GM12878 (cell line): ENCODE data around the gene CCDC187.

ENCODE experiments used
- BRCA1 ChIP-seq: IDR thresholded peaks from 2 replicates; pipeline ENCODE4 v1.6.1; 2011; ENCODE audit warnings: low read depth, low read length, improper control_type of control experiment
- CTCF ChIP-seq, 3 experiments: IDR thresholded peaks in 2 of 3; conservative IDR thresholded peaks in 1 of 3; 2 replicates each; pipeline ENCODE4 v1.5.1; 2011; ENCODE audit warnings: low read depth in 3 of 3, low read length in 3 of 3, mild to moderate bottlenecking in 3 of 3, control low read depth in 2 of 3, moderate library complexity in 2 of 3, inconsistent platforms in 1 of 3, mixed read lengths in 1 of 3; ENCODE audit not compliant: control insufficient read depth in 2 of 3, insufficient read depth in 1 of 3; ENCODE audit errors: extremely low read depth in 1 of 3
- EZH2 ChIP-seq: IDR thresholded peaks from 2 replicates; pipeline ENCODE4 v1.6.1; 2012; ENCODE audit warnings: low read depth, mild to moderate bottlenecking, control low read depth, inconsistent platforms, low read length, borderline replicate concordance; ENCODE audit not compliant: control insufficient read depth
- NFYB ChIP-seq: IDR thresholded peaks from 2 replicates; pipeline ENCODE4 v1.6.1; 2011; ENCODE audit warnings: low read depth, mild to moderate bottlenecking, low read length, improper control_type of control experiment, moderate library complexity; ENCODE audit not compliant: insufficient read depth
- POLR2A ChIP-seq: IDR thresholded peaks from 2 replicates; pipeline ENCODE4 v1.6.1; 2011; ENCODE audit warnings: low read depth, mild to moderate bottlenecking, low read length
- STAT1 ChIP-seq: fragments of 450-650 bp; conservative IDR thresholded peaks from 2 replicates; pipeline ENCODE4 v1.6.1; 2014; ENCODE audit warnings: antibody characterized with exemption, mild to moderate bottlenecking
- TF ChIP-seq, protein P1 (sequence below): IDR thresholded peaks from 2 replicates; pipeline ENCODE4 v1.6.1; 2011; ENCODE audit warnings: borderline replicate concordance, low read depth, mild to moderate bottlenecking, moderate library complexity, mixed read lengths, low read length; ENCODE audit not compliant: insufficient read depth; ENCODE audit errors: extremely low read length

DNA sequence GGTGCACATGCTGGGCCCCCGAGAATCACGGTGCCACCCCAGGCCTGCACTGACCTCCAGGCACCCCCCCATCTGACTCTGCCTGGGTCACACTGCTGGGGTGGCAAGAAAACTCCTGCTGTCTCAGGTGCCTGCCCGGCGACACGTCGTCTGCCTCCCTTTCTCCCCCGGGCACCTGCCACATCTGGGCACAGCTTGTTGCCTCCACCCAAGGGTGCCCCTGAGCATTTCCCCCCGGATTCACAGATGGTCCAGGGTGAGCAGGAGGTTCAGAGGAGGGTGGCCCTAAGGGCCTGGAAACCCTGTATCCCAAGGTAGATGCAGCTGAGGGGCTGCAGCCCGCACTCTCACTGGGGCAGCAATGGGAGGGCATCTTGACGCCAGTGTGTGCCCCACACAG, 43.4 kb downstream of the CCDC187 start:
- no peak for TF ChIP-seq BRCA1
- TF ChIP-seq, protein P1, sequence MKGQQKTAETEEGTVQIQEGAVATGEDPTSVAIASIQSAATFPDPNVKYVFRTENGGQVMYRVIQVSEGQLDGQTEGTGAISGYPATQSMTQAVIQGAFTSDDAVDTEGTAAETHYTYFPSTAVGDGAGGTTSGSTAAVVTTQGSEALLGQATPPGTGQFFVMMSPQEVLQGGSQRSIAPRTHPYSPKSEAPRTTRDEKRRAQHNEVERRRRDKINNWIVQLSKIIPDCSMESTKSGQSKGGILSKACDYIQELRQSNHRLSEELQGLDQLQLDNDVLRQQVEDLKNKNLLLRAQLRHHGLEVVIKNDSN = no peak
- no peak for TF ChIP-seq NFYB
- no peak for TF ChIP-seq CTCF (IDR thresholded peaks at IDR 0.05 in 2 of 3, conservative IDR thresholded peaks at IDR 0.05 in 1 of 3; ENCODE audit: control insufficient read depth in 2 of 3, extremely low read depth in 1 of 3, insufficient read depth in 1 of 3, low read depth in 3 of 3, low read length in 3 of 3)
- no peak for TF ChIP-seq POLR2A
- TF ChIP-seq EZH2 = no peak
- no peak for TF ChIP-seq STAT1
